CD4-positive, alpha-beta T cell treated with Interleukin-15 for 4 hours (primary cell): Measurements from ENCODE around the gene DLG2.
"Not testable (repeated sequence)": the region's sequence is repeated elsewhere in the genome, so short reads cannot be mapped to it uniquely, and the experiment has no call there.

Source experiments
- DNase-seq: peaks from one replicate; pipeline ENCODE4 v3.0.0-alpha.2; 2020; ENCODE audit warnings: low spot score

DLG2 gene

DNA sequence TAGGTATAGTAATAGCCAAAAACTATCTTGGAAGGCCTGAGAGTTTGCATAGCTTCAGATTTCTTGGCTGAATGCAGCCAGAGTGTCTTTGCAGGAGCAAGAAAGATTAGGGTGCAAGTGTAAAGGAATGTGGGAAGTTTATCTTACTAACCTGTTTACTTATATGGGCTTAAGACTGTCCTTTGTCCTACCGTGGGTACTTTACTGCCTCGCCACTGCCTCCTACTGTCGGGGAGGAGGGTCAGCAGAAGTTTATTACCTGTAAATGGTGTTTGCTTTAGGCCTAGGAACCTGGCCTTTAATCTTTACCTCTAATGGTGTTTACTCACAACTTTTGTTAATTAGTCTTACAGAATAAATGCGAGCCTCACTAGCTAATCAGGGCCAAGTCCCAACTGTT lies 633.8 kb downstream of the DLG2 start:
- DNase-seq: no peak

DNA sequence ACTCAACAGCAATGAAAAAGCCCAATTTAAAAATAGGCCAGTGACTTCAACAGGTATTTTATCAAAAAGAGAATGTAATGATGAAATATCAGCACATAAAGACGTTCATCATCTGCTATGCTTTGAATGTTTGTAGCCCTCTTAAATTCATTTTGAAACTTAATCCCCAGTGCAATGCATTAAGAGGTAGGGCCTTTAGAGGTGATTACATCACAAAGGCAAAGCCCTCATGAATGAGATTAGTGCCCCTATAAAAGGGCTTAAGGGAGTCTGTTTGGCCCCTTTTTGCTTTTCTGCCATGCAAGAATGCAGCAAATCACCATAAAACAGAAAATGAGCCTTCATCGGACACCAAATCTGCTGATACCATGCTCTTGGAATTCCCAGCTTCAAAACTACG lies 637.0 kb downstream of the DLG2 start:
- DNase-seq: no peak

DNA sequence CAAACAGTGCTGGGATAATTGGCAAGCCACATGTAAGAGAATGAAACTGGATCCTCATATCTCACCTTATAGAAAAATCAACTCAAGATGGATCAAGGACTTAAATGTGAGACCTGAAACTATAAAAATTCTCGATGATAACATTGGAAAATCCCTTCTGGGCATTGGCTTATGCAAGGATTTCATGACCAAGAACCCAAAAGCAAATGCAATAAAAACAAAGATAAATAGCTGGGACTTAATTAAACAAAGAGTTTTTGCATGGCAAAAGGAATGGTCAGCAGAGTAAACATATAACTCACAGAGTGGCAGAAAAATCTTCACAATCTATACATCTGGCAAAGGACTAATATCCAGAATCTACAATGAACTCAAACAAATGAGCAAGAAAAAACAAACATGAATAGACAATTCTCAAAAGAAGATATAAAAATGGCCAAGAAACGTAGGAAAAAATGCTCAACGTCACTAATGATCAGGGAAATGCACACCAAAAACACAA lies 639.4 kb downstream of the DLG2 start:
- not testable (repeated sequence) for DNase-seq

DNA sequence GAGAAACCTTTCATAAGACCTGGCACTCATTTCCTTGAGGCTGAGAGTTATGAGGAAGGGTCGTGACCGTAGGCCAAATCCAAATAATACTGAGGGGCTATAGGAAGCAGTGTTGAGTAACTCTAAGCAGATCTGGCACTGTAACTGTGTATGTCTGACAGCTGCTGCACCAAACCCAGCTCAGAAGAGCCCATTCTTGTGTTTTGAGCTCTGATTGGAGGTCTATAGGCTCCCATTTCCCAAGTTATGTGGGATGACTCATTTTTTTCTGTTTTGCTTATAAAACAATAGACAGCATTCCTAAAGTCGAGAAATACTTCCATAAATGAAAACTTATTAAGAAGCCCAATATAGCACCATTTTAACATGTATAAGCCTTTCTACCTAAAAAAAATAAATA lies 645.8 kb downstream of the DLG2 start:
- no peak for DNase-seq

DNA sequence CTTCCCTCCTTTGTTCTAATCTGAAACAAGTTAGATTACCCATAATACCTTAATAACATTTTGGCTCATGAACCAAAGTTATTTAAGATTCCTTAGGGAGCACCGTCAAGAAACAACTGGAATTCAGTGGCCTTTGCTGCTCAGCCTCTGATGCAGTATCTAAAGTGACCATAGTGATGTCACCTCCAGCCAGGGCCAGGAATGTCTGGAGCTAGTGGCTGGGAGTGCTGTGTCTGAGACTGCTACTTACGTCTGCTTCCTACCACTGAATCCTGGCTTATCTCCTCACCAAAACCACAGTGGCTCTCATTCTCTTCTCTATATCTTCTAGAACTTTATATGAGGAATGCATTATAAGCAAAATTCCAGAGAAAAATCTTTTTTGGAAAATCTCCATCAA lies 658.0 kb downstream of the DLG2 start:
- DNase-seq: no peak

DNA sequence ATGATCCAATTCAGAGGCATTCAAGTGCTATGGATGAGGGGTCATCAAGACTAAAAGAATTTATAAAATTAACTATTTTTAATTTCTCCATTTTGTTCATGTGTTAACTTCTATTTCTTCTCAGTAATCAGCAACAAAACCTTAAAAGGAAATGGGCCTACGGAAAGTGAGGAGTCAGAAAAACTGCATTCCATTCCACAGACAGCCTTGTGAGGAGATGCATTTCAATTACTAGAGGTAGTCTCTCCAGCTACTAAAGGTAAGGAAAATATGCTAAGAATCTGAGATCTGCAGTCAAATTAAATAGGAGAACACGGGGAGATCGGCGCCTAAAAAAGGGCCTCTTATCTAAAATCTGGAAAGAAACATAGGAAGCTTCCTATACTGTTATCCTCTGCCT lies 661.7 kb downstream of the DLG2 start:
- DNase-seq: no peak

DNA sequence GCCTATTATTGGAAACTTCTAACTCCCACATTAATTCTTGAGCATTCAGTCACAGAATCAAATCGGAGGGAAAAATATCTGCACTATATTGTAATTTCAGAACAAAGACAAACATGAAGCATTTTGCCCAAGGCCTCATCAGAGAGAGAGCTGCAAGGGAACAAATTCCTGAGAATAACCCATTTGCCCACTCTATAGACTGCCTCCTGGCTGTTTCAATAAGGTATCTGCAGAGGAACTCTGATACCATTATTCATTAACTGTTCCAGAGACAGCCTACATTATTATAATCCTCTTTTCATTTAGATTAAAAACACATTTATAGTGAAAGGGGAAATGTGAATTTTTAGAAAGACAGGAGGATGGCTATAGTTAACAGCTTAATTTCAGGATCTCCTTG lies 663.9 kb downstream of the DLG2 start:
- no peak for DNase-seq

DNA sequence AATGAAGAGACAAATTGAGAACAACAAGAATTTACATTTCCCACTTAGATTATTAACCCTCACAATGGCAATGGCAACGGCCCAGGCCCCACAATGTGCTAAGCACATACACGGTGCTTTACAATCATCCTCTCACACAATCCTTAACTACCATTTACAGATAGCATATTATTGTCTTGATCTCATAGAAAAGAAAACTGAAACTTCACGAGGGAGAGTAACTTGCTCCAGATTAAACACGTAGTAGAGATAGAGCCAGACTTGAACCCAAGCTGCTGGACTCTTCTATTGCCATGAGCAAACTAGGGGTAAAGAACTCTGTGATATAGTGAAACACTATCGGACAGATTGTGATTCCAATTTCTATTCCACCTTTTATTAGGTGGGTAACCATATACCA lies 665.1 kb downstream of the DLG2 start:
- no peak for DNase-seq

DNA sequence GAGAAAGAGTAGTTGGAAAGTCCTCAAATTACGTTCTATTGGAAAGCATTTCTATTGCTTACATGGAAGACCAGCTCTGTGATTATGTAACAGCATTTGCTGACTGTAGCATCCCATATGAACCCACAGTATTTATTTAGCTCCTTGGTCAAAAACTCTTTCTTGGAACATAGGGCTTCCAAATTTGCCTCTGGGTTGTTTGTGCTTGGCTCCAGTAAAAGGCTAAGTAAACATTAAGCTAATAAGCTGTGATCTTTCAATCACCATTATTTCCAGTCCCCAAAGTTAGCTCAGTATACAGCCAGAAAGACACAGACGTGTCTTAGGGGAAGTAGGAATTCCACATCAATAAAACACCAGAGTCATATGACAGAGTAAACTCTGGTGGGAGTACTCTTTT lies 668.8 kb downstream of the DLG2 start:
- no peak for DNase-seq

DNA sequence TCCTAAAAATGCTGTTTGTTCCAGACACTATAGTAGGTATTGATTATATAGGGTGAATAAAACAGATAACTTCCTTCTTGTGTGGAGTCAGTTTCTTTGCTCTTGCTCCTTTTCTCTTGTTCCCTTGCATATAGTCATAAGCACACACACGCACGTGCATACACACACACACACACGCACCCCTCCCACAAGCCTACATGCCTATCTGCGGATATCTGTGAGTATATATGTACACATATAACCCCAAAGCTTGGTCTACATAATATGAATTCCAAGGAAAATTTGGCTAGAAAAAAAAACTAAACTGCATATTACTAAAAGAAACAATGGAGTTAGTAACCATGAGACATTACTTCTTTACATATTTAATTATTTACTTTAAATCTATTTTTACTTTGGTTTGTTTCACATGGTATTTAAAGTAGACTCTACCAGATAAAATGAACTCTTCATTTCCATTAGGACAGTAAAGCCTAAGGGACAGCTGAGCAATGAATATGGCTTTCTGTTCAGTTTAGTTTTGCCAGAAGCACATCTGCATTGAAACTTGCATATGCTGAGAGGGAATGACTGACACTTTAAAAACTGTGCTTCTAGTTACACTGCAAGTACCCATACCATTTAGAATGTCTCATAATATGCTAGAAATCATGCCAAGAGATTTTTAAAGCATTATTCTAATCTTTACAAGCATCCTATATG lies 676.4 kb downstream of the DLG2 start:
- DNase-seq: no peak

DNA sequence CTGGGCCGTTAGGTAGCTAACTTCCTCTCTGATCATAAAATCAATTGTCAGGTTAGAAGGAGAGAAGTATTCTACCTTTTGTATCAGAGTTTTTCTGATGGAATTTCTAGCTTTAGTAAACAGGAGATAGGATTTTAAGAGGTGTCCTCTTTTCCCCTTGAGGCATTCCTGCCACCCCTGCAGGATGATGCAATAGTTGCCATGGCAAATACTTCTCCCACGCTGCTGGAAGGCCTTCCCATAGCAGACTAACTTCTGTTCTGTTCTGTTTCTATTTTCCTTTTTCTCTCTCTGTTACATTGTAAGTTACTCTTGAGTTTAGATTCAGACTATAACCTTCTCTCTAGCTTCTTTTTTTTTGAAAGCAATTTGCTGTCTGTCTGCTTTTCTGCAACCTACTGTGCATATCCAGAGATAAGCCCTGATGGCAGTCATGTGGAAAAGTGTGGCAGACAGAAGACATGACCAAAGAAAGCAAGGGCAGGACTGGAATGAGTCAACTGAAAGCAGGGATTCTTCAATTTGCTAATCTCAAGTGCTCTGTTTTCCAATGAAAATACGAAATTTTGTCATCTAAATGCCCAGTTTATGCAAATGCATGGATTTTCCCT lies 679.1 kb downstream of the DLG2 start:
- DNase-seq: no peak

DNA sequence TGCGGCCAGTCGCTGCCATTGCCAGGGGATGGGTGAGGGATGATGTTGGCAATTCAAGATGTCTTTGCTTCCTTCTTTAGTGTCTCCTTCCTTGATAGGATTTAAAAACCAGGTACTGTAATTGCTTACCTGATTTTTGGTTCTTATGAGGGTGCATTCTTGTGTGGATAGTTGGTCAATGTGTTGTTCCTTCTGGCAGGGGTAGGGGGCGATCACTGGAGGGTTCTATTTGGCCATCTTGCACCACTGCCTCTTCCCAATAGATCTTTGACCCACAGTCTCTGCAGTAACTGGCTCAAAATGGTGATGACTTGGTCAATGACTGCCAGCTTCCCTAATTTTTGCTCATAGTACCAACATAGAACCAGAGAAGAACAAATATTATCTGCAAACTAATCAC lies 680.1 kb downstream of the DLG2 start:
- no peak for DNase-seq

DNA sequence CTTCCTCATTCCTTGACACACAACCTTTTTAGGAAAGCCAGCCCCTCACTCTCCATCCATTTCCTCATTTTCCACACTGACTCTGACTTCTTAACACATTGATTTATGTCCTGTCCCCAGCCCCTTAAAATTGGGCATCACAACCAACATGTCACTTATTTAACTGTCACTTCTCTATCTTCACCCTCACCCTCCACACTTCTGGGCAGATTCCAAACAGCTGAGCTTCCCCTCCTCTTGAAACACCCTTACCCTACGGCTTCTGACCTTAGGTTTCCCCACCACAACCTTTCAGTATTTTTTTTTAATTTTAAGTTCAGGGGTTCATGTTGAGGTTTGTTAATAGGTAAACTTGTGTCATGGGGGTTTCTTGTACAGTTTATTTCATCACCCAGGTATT lies 696.3 kb downstream of the DLG2 start:
- DNase-seq: no peak

DNA sequence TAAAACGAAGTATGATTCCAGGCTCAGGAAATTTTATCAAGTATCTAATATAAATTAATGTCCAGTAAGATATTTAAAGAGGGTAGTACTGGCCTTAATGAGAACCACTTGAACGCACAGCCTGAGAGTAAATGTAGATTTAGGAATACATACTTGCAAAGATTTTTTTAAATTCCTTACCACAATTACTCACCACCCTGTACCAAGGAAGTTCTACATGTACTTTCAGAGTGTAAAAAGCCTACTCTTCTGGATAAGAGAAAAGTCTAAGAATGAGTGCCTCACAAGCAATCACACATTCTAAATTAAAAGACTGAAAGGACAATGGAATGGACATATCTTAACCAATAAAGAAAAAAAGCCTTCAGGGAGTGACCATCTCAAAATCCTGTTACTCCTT lies 697.4 kb downstream of the DLG2 start:
- DNase-seq: no peak

DNA sequence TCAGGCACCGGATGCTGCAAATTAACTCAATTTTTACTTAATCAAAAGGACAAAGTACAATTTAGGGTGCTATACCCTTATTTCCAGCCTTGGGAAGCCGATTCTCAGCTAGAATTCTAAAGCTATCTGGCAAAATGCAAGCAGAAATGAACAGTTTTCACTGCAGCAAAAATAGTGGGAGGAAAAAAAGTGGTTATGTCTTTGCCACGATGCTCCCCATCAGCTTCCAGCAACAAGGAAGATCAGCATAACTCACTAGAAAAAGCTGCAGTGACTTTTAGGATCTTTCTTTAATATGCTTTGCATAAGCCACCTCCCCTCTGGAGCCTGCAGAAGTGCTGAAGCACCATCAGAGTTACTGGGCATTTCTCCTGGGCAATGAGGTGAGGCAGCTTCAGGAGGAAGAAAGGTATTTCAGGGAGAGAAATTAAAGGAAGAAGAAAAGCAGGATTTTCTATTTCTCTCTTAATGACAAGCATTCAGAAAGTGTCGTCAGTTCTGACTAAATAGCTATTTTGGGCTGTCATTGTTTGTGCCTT lies 702.9 kb downstream of the DLG2 start:
- DNase-seq: no peak

DNA sequence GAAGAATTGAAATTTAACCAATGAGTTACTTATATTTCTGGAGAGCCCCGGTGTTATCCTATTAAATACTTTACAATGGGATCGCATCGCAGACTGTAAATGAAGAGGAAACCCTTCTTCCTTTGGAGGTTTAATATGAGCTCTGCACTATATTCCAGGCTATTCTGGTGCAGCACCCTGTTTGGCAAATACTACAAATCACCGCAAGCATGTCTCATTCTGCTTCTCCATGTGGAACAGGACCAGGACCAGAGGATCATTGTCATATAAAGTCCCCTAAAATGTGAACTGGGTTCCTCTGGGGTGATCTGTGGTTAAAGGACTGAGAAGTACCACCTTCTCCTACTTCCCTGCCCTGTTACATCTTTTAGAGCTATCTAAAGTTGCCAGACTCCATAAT lies 703.7 kb downstream of the DLG2 start:
- DNase-seq: no peak

DNA sequence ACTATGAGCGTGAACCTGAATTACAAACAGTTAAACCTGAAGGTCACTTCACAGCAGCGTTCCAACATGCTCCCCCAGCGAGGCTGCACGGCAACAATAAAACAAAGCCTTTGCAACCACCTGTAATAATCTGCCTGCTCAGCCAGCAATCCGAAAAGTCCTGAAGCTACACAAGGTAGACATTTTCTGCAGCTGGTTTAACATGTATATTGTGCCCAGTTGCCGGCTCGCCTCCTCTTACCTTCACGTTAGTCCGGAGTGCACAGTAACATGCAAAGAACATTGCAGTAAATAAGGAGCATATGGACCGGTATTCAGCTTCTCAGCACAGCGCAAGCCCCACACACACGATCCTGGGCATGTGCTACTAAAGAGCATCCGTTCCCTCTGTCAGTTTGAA lies 704.3 kb downstream of the DLG2 start:
- no peak for DNase-seq

DNA sequence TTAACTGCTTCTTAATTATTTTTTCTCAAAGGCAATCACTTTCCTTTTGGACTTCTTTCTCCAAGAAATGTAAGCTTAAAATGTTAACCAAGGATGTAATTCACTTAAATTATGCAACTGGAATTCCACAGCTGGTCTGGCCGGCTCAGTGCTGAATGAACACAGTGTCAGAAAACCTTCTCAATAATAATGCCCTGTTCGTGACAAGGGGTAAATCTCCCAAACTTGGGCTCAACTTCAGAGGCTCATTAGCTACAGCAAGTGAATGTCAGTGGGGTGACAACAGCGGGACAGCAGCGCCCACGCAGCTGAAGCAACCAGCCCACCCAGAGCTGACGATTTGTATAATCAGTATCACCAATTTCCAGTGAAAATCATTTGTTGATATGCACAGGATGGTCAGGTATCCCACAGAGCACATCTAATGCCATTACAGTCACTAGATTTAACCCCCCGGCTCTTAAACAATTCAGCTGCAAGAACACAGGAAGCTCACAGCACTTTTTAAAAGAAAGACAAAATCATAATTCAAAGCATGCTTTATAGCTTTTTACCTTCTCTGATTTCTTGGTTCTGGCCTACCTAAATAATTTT lies 704.8 kb downstream of the DLG2 start:
- DNase-seq: no peak

DNA sequence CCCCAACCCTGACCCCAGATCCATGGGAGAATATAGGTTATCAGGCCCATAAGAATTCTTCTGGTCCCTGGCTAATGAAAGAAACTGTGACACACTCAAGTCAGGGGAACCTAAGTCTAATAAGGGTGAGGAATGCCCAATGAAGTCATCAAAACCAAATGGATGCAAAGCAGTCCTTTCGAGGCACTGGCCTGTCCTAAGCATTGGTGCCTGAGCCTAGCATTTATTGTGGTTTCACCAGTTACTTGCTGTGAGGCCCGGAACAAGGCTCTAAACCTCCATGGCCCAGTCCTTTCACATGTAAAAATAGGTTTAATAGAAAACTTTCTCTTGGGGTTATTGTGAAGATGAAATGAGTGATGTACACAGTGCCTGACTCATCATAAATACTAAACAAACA lies 712.6 kb downstream of the DLG2 start:
- no peak for DNase-seq

DNA sequence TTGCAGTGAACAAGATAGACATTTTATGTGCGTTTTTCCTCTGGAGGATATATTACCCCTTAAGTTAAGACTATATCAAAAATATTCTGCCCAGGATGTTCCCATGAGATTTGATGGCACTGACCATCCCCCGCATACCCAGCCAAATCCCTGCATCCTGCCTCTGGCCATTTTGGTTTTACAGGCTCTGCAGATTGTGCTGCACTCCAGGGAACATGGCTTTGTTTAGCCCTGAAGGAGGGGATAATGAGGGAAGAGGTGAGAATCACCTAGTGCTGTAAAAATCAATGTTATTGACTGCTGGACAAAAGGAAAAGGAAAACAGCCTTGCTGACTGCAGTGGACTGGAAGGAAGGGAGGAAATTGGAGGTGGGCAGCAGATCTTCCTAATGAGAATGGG lies 717.4 kb downstream of the DLG2 start:
- DNase-seq: no peak

DNA sequence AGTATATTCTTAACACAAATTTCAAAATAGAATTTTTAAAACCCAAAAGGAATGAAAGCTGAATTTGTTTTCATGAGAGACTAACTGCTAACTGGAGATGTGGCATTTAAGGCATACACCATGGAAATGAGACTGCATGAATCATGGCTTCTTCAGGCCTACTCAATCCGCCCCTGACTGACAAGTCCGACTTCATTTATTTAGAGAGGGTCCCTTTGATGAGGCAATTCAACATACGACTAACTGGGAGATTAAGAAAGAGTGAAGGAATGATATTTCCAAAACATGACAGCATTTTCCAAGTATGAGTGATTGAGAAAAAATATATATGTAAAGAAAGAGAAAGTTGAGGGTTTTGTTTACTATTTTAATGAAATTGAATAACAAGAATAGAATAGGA lies 720.1 kb downstream of the DLG2 start:
- DNase-seq: no peak

DNA sequence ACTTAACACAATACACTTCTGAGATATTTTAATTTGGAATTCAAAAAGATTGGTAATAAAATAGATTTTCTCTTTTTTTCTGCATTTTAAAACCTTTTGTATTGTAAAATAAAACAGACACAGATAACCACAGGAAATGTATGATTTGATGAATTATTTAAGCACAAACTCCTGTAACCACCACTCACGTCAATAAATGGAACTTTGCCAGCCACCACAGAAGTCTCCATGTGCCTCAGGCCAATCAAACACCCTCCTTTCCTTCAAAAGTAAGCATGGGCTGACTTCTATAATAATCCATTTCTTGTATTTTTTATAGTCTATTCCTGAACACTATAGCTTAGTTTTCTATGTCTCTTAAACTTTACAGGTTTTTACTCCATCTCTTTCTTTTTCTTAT lies 721.7 kb downstream of the DLG2 start:
- DNase-seq: no peak

DNA sequence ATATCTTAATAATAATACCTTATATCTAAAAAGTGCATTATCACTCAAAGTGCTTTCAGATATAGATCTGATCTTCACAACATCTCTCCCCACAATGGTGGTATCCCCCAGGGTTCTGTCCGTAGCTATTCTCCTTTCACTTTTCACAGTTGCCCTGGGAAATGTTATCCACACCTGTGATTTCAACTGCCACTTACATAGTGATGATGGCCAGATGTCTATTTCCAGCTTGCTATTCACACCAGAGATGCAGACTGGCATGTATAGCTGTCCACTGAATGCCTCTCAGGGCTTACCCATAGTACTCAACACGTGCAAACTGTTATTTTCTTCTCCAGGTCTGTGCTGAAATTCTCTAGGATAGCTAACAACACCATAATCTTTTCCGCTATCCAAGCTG lies 724.7 kb downstream of the DLG2 start:
- no peak for DNase-seq

DNA sequence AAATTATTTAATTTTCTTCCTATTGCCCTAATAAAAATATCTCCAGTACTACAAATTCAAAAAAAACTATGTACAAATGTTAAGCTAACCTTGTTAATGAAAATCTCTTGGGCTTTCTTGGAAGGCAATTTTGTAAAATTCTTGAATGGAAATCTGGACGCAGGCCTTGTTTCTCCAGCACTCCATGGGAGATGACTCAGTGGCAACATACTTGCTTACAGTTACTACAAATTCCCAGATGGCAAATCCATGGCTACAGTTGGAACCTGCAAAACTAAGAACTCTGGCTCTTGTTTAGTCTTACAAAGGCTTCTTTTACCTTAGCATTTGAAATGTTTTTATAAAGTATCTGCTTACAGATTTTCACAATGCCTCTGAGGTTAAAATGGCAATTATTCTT lies 725.2 kb downstream of the DLG2 start:
- no peak for DNase-seq
